ENCODE measurements around the gene BAX. TPM values are rescaled to one million over a fixed set of nuclear protein-coding genes. Genes with fewer than 3 reads are reported as not detected.

Gene BAX
- total RNA-seq, 1 experiment from 2014 or later, result 107 TPM

DNA sequence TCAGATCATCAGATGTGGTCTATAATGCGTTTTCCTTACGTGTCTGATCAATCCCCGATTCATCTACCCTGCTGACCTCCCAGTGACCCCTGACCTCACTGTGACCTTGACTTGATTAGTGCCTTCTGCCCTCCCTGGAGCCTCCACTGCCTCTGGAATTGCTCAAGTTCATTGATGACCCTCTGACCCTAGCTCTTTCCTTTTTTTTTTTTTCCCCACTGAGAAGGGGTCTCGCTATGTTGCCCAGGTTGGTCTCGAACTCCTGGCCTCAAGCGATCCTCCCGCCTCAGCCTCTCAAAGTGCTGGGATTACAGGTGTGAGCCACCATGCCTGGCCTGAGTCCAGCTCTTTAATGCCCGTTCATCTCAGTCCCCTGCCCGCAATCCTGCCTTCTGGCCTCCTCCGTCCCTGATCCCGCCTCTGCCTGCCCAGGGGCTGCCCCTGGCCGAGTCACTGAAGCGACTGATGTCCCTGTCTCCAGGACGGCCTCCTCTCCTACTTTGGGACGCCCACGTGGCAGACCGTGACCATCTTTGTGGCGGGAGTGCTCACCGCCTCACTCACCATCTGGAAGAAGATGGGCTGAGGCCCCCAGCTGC lies 6.5 kb downstream of the BAX start:
- Histone ChIP-seq H3K4me1 (peaks cover 20% of the 10 kb centered on the region), H3K9me3 (no peaks in the 10 kb centered on the region), H3K27me3 (replicated peaks; ENCODE audit: control insufficient read depth, insufficient read depth, low read length) (no peaks in the 10 kb centered on the region), H3K4me3 (ENCODE audit: low read depth, low read length) (no peak overlapping the region), H3K36me3 (ENCODE audit: control insufficient read depth, insufficient read depth, low read length) (peaks cover 4% of the 10 kb centered on the region)
- ChIA-PET POLR2A (interaction anchor here (0.6 to 1.5 kb wide), 5 partner anchors 9 to 42 kb away, joined by 3 to 9 read pairs (median 8); partner anchors contain the start of gene DHDH), CTCF (interaction anchor here (1.4 to 1.5 kb wide), 3 partner anchors 10 to 117 kb away, joined by 6 to 9 read pairs (median 7); partner anchors contain the start of gene NUCB1)
- H3K4me3 Mint-ChIP-seq (ENCODE audit: unreplicated experiment), result peak overlapping the region; percentile 96
- DNase-seq, result peak in 1 of 2 experiments; percentile 46
- H3K27me3 Mint-ChIP-seq (ENCODE audit: insufficient read depth, unreplicated experiment), result no peaks in the 10 kb centered on the region
- intact Hi-C loops (cut with micrococcal nuclease; ENCODE audit: unreplicated experiment), result loop anchor here (5.0 kb wide), 2 partner anchors 119 to 324 kb away; partner anchors contain the start of gene DBP
- no peaks in the 10 kb centered on the region for H3K9me3 Mint-ChIP-seq (ENCODE audit: unreplicated experiment)
- peaks cover 84% of the 10 kb centered on the region for H3K36me3 Mint-ChIP-seq (ENCODE audit: insufficient read depth, unreplicated experiment)
- peak overlapping the region; percentile 96 for H3K27ac Mint-ChIP-seq (ENCODE audit: unreplicated experiment)
- TF ChIP-seq, protein P1, sequence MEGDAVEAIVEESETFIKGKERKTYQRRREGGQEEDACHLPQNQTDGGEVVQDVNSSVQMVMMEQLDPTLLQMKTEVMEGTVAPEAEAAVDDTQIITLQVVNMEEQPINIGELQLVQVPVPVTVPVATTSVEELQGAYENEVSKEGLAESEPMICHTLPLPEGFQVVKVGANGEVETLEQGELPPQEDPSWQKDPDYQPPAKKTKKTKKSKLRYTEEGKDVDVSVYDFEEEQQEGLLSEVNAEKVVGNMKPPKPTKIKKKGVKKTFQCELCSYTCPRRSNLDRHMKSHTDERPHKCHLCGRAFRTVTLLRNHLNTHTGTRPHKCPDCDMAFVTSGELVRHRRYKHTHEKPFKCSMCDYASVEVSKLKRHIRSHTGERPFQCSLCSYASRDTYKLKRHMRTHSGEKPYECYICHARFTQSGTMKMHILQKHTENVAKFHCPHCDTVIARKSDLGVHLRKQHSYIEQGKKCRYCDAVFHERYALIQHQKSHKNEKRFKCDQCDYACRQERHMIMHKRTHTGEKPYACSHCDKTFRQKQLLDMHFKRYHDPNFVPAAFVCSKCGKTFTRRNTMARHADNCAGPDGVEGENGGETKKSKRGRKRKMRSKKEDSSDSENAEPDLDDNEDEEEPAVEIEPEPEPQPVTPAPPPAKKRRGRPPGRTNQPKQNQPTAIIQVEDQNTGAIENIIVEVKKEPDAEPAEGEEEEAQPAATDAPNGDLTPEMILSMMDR (IDR thresholded peaks at IDR 0.05; ENCODE audit: insufficient read depth in 1 of 2, low read depth in 1 of 2, low read length in 1 of 2, severe bottlenecking in 1 of 2, unreplicated experiment in 1 of 2), result no peak
- H3K4me1 Mint-ChIP-seq (ENCODE audit: low read depth, unreplicated experiment), result peaks cover 40% of the 10 kb centered on the region
- BruUV-seq (replicated peaks), result no TSS peak

DNA sequence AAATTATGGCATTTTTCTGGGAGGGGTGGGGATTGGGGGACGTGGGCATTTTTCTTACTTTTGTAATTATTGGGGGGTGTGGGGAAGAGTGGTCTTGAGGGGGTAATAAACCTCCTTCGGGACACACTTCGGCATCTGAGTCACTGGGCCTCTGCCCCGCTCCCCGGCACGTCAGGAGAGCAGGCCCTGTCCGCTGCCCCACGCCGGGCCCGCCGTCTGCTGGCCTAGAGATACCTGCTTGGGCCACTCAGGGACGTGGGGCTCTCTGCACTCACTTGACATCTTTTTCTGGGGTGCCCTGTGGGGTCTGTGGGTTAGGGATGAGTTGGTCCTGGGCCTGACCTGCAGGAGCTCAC lies 7.0 kb downstream of the BAX start:
- H3K9me3 Mint-ChIP-seq (ENCODE audit: unreplicated experiment), result no peaks in the 10 kb centered on the region
- DNase-seq, result no peak
- no TSS peak for BruUV-seq (replicated peaks)
- TF ChIP-seq, protein P1 (IDR thresholded peaks at IDR 0.05; ENCODE audit: insufficient read depth in 1 of 2, low read depth in 1 of 2, low read length in 1 of 2, severe bottlenecking in 1 of 2, unreplicated experiment in 1 of 2), result no peak
- ChIA-PET CTCF (interaction anchor here (0.6 to 1.5 kb wide), 4 partner anchors 9 to 166 kb away, joined by 3 to 9 read pairs (median 6); partner anchors contain the start of gene NUCB1), POLR2A (interaction anchor here (0.6 to 1.5 kb wide), 8 partner anchors 9 to 83 kb away, joined by 3 to 9 read pairs (median 6); partner anchors contain the start of genes DHDH, GYS1, NUCB1 and RUVBL2)
- peak overlapping the region; percentile 96 for H3K4me3 Mint-ChIP-seq (ENCODE audit: unreplicated experiment)
- peaks cover 40% of the 10 kb centered on the region for H3K4me1 Mint-ChIP-seq (ENCODE audit: low read depth, unreplicated experiment)
- peaks cover 86% of the 10 kb centered on the region for H3K36me3 Mint-ChIP-seq (ENCODE audit: insufficient read depth, unreplicated experiment)
- 0 out of 2 replicates have a peak, but pooled peaks cover 3% of the 10 kb centered on the region for H3K9me3 ChIP-seq
- peaks cover 6% of the 10 kb centered on the region for H3K36me3 ChIP-seq (ENCODE audit: control insufficient read depth, insufficient read depth, low read length)
- H3K4me1 ChIP-seq, result peaks cover 24% of the 10 kb centered on the region
- no peak overlapping the region for H3K4me3 ChIP-seq (ENCODE audit: low read depth, low read length)
- H3K27me3 ChIP-seq (replicated peaks; ENCODE audit: control insufficient read depth, insufficient read depth, low read length), result no peaks in the 10 kb centered on the region
- peak overlapping the region; percentile 96 for H3K27ac Mint-ChIP-seq (ENCODE audit: unreplicated experiment)
- no peaks in the 10 kb centered on the region for H3K27me3 Mint-ChIP-seq (ENCODE audit: insufficient read depth, unreplicated experiment)
- intact Hi-C loops (cut with micrococcal nuclease; ENCODE audit: unreplicated experiment), result loop anchor here (2.0 to 5.0 kb wide), 4 partner anchors 29 to 324 kb away; partner anchors contain the start of genes DBP, DHDH, GYS1 and RUVBL2

DNA sequence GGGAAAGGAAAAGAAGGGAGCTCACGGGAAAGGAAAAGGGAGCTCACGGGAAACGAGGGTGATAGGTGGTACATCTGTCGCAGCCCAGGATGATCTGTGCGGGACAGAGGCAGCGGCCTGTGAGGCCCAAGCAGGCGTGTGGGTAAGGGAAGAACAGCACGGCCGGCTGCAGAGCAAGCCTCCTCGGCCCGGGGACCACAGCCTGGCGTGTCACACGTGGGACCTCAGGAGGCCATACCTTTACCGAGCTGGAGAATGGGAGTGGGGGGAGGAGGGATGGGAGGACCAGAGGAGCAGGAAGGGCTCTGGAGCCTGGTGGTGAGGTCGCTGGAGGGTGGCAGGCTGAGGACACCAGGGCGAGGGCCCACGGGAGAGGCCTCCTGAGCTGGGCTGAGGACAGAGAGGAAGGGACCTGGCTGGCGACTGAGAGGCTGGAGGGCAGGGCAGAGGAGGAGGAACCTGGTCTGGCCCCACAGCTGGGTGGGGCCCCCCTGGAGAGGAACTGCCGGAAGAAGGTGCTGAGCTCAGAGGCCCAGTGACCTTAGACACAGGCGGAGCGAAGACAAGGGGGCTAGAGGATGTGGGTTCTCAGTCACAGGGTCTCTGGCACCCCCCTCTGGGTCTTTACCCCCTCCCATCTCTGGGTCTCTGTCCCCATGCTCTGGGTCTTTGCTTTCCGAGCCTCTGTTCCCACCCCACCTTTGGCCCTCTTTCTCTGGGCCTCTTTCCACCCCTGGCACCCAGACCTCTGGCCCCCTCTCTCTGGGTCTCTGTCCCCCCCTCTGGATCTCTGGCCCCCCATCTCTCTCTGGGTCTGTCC lies 7.6 kb downstream of the BAX start:
- Histone ChIP-seq H3K4me3 (ENCODE audit: low read depth, low read length) (peak overlapping the region; percentile 95), H3K36me3 (ENCODE audit: control insufficient read depth, insufficient read depth, low read length) (peaks cover 8% of the 10 kb centered on the region), H3K27me3 (replicated peaks; ENCODE audit: control insufficient read depth, insufficient read depth, low read length) (no peaks in the 10 kb centered on the region), H3K4me1 (peaks cover 30% of the 10 kb centered on the region), H3K9me3 (0 out of 2 replicates have a peak, but pooled peaks cover 3% of the 10 kb centered on the region)
- Mint-ChIP-seq H3K4me1 (ENCODE audit: low read depth, unreplicated experiment) (peaks cover 35% of the 10 kb centered on the region), H3K4me3 (ENCODE audit: unreplicated experiment) (peak overlapping the region; percentile 96), H3K9me3 (ENCODE audit: unreplicated experiment) (no peaks in the 10 kb centered on the region), H3K36me3 (ENCODE audit: insufficient read depth, unreplicated experiment) (peaks cover 86% of the 10 kb centered on the region), H3K27ac (ENCODE audit: unreplicated experiment) (peak overlapping the region; percentile 96), H3K27me3 (ENCODE audit: insufficient read depth, unreplicated experiment) (no peaks in the 10 kb centered on the region)
- intact Hi-C loops (cut with micrococcal nuclease; ENCODE audit: unreplicated experiment), result loop anchor here (2.0 to 5.0 kb wide), 4 partner anchors 29 to 325 kb away; partner anchors contain the start of genes DBP, DHDH, GYS1 and RUVBL2
- ChIA-PET CTCF (interaction anchor here (0.6 to 1.5 kb wide), 6 partner anchors 9 to 165 kb away, joined by 3 to 9 read pairs (median 6); partner anchors contain the start of genes NUCB1, PPP1R15A and RUVBL2), POLR2A (interaction anchor here (0.5 to 1.5 kb wide), 13 partner anchors 8 to 928 kb away, joined by 3 to 9 read pairs (median 5); partner anchors contain the start of genes DHDH, GYS1, HSD17B14 and NUCB1)
- peak; percentile 84 to 89 for DNase-seq
- no TSS peak for BruUV-seq (replicated peaks)
- TF ChIP-seq, protein P1 (IDR thresholded peaks at IDR 0.05; ENCODE audit: insufficient read depth in 1 of 2, low read depth in 1 of 2, low read length in 1 of 2, severe bottlenecking in 1 of 2, unreplicated experiment in 1 of 2), result no peak

All from Caco-2 (cell line).